HT1080 (cell line): ENCODE results near the gene ANXA10. TPM values are rescaled to one million over a fixed set of nuclear protein-coding genes. Genes with fewer than 3 reads are reported as not detected.
"Not testable (repeated sequence)": the region's sequence is repeated elsewhere in the genome, so short reads cannot be mapped to it uniquely, and the experiment has no call there.

ENCODE experiments used
- DNase-seq: peaks from one replicate; pipeline ENCODE4 v3.0.0-alpha.2; 2015; ENCODE audit warnings: low read depth
- polyA plus RNA-seq, 2 experiments: library from polyadenylated mRNA; depleted of rRNA; stranded (reverse); fragments of >200 nt; gene quantifications; 2 replicates each; pipeline ENCODE4 v1.2.3, GENCODE V29; 2015
- total RNA-seq: library from RNA; depleted of rRNA; stranded (reverse); fragments of >200 nt; shearing (Covaris generic); gene quantifications from 2 replicates; pipeline ENCODE4 v1.2.3, GENCODE V29; 2014; rRNA removed

Gene ANXA10
- 0.11 and 0.67 TPM in 2 replicates for total RNA-seq
- 2.3 and 2.5 TPM in 2 replicates for polyA plus RNA-seq (2015; cell fraction: cytosol; rRNA removed)
- polyA plus RNA-seq (2015; cell fraction: nucleus; rRNA removed), result 2.9 and 4.7 TPM in 2 replicates

- DNase-seq, result no peak
Observed at GRCh38 chr4:168092176-168092712, at the start of gene ANXA10. ANXA10 (plus strand) TSS chr4:168092537; CDS start chr4:168092701, 164 bp downstream.

- no peak for DNase-seq
Observed at GRCh38 chr4:168045354-168045753, 47.0 kb upstream of the ANXA10 start.

GRCh38 chr4:168050002-168050401 is 42.3 kb upstream of the ANXA10 start:
- DNase-seq, result no peak

- DNase-seq, result no peak
Observed at GRCh38 chr4:168051526-168051925, 40.8 kb upstream of the ANXA10 start.

GRCh38 chr4:168057412-168057811 is 34.9 kb upstream of the ANXA10 start:
- DNase-seq, result no peak

GRCh38 chr4:168059251-168059650 is 33.1 kb upstream of the ANXA10 start:
- peak; percentile 42 for DNase-seq

- no peak for DNase-seq
Observed at GRCh38 chr4:168063031-168063430, 29.3 kb upstream of the ANXA10 start.

- no peak for DNase-seq
Observed at GRCh38 chr4:168070903-168071302, 21.4 kb upstream of the ANXA10 start.

GRCh38 chr4:168071304-168071703 is 21.0 kb upstream of the ANXA10 start:
- peak; percentile 18 for DNase-seq

- DNase-seq, result no peak
Observed at GRCh38 chr4:168074861-168075260, 17.5 kb upstream of the ANXA10 start.

- DNase-seq, result peak; percentile 37
Observed at GRCh38 chr4:168076989-168077725, 15.2 kb upstream of the ANXA10 start.

- no peak for DNase-seq
Observed at GRCh38 chr4:168077726-168078239, 14.6 kb upstream of the ANXA10 start.

- DNase-seq, result no peak
Observed at GRCh38 chr4:168082379-168082778, 10.0 kb upstream of the ANXA10 start.

- DNase-seq, result no peak
Observed at GRCh38 chr4:168095776-168096406, 3.6 kb downstream of the ANXA10 start.

GRCh38 chr4:168096407-168096784 is 4.1 kb downstream of the ANXA10 start:
- no peak for DNase-seq

GRCh38 chr4:168097161-168097560 is 4.8 kb downstream of the ANXA10 start:
- no peak for DNase-seq

GRCh38 chr4:168098248-168098717 is 5.9 kb downstream of the ANXA10 start:
- DNase-seq, result peak; percentile 74

- no peak for DNase-seq
Observed at GRCh38 chr4:168099195-168099594, 6.9 kb downstream of the ANXA10 start.

- peak; percentile 21 for DNase-seq
Observed at GRCh38 chr4:168101026-168101425, 8.7 kb downstream of the ANXA10 start.

GRCh38 chr4:168102403-168102802 is 10.1 kb downstream of the ANXA10 start:
- no peak for DNase-seq

- no peak for DNase-seq
Observed at GRCh38 chr4:168109527-168109926, 17.2 kb downstream of the ANXA10 start.

- DNase-seq, result not testable (repeated sequence)
Observed at GRCh38 chr4:168113059-168113458, 20.7 kb downstream of the ANXA10 start.
